ENCODE results near the gene NUDT14.

NUDT14 gene

DNA sequence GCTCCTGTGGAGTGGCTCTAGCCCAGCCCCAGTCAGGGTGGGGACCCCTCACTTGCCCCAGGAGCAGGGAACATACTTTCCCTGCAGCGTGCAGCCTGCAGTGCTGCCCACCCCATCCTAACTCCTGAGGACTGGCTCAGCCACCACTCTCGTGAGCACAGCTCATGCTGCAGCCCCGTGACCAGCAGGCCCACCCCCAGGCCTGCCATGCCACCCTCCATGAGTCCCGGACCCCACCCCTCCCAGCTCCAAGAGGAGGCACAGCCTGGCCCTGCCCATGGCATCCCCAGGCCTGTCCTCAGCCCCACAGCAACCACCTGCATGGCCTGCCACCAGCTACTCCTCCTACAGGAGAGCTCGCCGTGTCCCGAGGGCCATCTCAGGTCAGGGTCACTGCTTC, 8.6 kb downstream of the NUDT14 start:
- DNase-seq, result no peak

DNA sequence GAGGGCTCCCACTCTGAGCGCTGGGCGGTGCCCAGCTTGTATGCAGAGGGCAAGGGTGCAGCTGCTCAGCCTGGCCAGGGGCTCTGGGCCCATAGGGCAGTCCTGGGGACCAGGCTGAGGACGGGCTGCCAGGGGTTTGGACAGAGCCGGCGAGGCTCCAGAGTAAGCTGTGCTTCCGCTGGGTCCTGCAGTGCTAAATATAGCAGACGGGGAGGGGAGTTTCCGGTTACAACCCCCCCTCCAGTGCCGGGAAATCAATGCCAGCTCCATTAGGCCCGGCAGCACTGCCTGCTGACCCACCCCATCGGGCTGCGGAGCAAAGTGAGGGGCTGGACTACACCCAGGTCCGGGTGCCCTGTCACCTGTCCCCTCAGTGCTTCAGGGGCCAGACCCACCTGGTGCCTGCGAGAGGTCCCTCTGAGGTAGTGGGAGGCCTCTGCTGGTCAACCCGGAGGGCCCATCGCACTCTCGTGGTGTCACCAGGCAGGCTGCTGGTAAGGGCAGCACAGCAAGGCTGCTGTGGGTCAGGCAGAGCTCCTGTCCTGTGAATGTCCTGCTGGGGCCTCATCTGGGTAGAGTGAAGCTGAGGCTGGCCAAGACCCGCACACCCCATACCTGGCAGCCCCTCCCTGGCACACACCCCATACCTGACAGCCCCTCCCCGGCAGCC, 10.0 kb downstream of the NUDT14 start:
- DNase-seq, result no peak

DNA sequence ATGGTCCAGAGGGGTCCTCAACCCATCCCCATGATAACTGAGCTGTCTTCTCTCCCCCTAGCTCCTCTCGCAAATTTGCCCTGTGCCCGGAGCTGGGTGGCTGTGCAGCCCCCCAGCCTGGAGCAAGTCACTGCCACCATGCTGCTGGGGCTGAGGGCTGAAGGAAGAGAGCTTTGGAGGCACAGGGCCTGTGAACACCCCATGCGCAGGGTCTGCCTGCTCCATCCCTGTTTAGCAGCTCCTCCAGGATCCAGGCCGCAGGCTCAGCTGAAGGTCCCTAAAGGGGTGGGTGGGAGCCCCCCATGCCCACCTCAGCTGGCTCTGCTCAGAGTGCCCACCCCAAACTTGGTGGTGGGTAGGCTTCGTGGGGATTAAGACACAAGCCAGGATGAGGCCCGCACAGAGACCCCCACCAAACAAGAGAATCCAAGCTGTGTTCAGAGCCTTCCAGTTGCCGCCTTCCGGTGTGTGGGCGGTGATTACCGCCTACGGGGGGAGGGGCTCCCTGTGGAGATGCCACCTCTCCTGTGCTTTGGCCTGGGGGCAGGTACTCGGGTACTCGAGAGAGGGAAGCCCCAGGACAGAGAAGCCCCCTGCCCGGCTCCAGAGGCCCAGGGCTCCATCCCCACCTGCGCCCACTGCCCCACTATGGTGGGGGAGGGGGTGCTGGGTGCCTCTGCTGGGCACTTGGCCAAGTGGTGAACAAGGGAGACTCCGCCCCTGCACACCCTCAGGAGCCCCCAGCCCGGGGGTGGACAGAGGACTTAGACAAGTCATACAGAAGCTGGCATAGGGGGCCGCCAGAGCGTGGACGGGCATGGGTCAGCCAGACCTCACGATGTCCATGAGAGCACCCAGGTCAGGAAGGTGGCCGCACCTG, 11.1 kb downstream of the NUDT14 start:
- DNase-seq, result no peak

DNA sequence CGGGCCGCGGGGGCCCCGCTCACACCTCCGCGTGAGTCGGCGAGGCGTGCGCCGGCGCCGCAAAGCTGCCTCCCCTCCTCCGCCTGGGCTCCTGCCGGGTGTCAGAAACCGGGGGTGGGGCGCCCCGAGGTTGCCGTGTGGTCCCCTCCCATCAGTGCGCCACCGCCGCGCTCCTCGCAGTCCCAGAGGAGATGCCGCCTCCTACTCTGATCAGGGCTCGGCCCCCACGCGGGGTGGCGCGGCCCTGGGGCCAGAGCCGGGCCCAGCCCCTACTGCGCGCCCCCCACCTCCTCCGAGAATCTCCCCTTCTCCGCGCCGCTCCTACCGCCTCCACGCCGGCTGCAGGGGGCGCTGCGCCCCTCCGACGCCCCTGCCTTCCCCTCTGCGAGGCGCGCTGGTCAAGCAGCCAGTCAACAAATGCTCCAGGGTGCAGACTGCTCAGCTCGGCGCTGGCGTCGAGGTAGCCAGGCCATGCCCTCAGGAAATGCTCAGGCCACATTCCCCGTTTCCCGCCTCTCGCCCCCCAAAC, 12.1 kb downstream of the NUDT14 start:
- DNase-seq, result peak in 1 of 4 experiments; percentile 36

DNA sequence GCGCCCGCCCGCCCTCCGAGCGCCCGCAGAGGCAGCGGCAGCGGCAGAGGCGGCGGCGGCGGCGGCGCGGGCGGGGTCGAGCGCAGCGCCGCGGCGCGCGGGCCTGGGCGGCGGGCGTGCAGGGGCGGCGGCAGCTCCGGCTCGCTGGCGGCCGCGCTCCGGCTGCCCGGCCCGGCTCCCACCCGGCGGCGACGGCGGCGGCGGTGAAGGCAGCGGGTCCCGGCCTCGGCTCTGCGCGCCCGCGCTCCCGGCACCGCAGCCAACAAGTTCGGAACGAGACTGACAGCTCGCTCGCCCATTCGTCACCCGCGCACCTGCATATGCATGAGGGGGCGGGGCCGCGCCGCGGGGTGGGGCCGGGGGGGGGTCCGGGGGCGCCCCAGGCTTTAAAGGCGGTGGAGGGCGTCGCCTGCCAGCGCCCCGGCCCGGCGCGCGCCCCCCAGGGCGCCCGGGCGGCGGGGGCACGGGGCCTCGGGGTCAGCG, 12.6 kb downstream of the NUDT14 start, which contains the start of gene JAG2:
TSS of gene JAG2 (minus strand) at position 281 of the 483 bp plus-strand sequence. CDS start 356 bp downstream, outside the sequence.
- peak in 2 of 4 experiments; percentile 20 to 51 for DNase-seq

DNA sequence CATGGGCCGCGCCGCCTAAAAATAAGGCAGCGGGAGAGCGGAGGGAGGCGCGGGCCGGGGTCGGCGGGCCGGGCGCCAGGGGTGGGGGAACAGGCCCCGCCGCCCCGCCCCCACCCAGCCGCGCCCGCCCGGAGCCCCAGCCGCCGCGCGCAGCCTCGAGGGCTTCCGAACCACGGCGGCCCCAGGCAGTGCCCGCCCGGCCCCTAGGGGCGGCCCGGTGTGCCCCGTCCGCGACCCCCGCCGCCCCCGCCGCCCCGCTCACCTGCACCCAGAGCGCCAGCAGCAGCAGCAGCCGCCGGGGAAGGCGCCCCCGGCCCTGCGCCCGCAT, 13.1 kb downstream of the NUDT14 start:
- no peak for DNase-seq

DNA sequence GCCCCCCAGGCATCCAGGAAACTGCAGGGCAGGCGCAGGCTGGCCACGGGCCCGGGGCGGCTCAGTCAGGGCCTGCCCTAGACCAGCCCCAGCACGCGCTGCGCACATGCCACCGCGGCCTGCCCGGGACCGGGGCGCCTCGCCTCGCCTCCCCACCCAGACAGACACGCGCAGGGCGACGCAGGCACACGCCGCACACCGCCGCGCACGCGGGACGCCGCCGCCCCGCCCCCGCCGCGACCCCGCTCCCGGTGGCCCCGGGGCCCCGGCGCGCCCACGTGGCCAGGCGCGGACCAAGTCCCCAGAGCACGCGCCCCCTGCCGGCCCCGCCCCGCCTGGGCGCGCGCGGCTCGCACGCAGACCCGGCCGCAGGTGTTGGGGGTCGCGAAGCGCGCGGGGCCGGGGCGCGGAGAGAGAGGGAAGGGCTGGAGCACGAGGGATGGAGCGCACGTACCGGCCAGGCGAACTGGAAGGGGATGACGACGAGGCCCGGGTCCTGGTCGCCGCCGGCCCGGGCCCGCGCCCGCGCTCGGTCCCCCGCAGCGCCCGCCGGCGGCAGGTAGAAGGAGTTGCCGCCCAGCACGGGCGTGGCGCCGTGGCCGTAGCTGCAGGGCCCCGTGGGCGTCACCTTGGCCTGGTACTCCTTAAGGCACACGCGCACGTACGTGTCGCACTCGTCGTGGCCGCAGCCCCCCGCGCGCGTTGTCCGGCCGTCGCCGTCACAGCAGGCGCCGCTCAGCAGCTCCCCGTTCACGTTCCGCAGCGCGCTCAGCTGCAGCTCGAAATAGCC, 13.6 kb downstream of the NUDT14 start:
- DNase-seq, result no peak

DNA sequence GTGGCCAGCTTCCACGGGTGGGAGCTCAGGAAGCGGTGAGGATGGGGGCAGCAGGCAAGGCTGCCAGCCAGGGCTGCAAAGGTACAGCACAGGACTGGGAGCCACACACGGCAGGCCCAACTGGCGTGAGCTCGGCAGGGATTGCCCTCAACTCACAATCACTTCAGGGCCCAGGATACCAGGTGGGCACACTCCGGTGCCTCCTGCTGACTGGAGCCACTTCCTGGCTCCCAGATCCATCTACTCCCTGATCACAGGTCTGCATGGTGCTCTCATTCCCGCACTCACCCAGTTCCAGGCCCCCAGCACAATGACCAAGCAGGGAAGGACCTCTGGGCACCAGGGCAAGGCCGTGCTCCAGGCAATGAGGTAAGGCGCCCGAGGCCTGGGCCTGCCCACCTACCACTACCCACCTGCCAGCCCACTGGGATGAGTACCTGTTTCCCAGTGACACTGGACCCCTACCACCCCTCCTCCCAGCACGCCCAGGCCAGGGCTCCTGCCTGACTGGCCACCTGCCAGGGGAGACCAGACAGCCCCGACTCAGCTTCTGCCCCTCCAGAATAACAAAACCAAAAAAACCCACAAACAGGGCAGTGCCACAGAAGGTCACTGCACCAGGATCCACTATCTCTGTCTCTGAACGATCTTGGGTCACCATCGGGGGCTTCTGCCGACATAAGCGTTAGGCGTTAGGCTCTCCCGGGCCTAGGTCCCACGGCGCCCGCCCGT, 14.4 kb downstream of the NUDT14 start:
- DNase-seq, result no peak

DNA sequence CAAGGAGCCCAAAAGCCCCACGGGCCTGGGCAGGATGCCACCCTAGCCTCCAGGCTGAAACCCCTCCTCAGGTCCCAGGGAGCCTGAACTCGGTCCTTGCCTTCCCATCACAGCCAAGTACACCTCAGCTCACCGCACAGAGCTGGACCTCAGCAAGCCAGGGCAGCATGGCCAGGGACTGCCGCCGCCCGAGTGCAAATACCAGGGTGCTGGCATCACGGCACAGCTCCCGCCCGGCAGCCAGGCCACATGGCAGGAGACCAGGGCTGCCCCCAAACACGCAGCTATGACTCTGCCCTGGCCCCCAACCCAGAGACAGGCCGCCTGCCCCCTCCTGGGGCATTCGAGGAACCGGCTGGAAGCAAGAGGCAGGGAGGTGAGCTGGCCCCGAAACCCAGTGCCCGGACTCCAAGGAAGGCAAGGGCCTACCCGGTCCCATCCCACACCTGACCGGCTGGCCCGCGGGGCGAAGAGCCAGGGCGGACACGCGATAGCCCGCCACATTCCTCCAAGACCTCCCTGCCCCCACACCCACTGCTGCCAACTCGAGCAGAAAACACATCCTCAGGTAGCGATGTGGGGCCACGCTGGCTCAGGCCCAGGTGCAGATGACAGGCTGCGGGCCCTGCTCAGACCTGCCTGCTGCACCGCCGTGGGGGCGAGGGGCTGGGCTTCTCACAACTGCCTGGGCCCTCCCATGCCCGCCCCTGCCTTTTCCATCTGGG, 15.2 kb downstream of the NUDT14 start:
- DNase-seq, result no peak

DNA sequence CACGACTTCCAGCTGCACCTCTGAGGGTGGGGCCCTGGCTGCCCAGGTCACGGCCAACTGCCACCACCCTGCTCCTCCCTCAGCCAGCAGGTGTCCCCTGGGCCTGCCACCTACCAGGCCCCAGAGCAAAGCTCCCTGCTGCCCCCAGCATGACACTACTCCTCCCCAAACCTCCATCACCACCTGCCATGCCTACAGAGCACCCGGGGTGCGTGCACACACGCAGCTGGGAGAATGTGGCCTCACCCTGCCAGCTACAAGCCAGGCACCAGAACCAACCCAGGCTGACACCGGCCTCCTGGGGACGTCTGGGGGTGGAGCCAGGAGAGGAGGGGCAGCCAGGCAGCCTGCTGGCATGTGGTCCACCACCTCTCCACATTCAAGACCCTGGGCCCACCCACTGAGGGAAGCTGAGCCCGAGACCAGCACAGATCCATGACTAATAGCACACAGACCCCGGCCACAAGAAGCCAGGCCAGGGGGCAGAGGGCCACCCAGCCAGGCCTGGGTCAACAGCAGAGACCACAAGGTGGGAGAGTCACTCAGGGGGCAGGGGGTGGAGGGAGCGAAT, 15.9 kb downstream of the NUDT14 start:
- DNase-seq, result no peak

DNA sequence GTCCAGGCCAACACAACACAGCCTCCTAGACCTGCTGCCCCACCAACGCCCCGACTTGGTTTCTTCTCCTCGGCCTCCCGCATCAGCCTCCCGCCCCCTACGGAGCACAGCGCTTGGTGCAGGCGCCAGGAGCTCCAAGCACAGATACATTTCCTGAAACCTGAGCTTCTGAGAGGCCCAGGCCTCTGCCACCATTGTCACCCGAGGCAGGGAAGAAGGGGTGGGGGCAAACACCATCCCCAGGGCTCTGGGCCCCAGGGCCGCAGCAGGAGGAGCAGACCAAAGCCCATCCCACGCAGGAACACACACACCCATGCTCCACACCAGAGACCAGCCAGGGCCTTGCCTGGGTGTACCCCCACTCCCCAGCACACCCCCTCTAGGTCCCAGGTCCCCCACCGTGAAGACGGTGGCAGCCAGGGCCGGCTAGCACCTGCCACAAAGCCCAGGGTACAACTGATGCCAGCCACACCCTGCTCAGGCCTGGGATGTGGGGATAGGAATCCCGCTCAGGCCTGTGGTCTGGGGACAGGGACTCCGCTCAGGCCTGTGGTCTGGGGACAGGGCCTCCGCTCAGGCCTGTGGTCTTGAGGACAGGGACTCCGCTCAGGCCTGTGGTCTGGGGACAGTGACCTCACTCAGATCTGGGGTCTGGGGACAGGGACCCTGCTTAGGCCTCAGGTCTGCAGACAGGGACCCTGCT, 17.9 kb downstream of the NUDT14 start:
- no peak for DNase-seq

DNA sequence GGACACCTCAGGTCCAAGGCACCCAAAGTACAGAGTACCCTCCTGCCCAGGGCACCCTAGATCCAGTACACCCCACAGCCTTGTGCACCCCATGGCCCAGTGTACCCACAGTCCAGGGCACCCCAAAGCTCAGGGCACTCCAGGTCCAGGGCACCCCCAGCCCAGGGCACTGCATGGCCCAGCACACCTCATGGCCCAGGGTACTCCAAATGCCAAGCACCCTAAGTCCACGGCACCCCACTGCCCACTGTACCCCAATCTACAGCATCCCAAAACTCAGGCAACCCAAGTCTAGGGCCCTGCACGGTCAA, 18.5 kb downstream of the NUDT14 start:
- no peak for DNase-seq

DNA sequence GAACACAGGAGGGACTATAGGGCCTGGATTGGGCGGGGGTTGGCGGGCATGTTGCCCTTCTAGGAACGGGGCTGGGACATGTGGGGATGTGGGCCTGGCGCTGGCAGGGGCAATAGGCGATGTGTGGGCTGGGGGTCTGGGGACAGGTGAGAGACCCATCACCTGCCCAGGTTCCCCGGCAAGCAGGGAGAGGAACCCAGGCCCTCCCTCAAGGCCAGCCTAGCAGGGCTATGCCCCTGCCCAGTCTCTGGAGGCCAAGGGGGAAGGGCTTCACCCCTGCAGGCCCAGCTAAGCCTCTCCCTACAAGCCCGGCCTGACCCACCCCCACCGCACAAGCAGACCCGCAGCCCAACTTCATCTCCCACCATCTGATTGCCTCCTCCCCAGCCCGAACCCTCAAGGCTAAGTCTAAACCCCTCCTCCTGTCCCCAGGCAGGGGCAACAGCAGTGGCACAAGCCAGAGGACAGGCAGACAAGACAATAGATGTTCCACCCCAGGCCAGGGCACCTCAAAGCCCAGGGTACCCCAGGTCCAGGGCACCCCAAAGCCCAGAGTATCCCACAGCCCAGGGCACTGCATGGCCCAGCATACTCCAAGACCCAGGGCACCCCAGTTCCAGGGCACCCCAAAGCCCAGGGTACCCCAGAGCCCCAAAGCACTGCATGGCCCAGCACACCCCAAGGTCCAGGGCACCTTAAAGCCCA, 19.0 kb downstream of the NUDT14 start:
- DNase-seq, result no peak

DNA sequence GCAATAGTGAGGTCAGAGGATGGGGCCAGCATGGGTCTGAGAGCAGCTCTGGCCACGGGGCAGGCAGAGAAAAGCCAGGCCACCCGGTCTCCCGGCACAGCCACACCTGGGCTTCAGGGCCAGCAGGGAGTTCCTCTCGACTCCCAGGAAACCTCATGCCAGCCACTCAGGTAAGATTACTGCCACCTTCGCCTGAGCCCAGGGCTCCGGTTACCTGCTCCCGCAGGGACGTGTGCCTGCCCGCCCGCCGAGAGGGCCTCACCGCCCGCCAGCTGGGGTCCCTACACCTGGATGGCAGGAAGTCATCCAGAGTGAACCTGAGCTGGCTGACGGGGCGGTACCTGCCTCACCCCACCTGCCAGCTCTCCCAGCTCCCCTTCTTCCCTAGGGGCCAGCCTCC, 19.8 kb downstream of the NUDT14 start:
- DNase-seq, result no peak

DNA sequence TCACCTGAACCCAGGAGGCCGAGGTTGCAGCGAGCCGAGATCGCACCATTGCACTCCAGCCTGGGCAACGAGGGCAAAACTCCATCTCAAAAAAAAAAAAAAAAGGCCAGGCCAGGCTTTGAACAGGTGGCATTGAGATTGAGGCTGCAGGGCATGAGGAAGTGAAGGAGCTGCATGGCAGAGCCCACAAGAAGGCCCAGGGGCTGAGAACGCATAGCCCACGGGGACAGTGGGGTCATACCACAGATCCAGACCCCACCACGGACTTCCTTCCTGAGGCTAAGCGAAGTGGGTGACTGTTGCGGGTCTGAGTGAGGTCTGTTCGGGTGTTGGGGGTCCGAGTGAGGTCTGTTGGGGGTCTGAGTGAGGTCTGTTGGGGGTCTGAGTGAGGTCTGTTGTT, 20.3 kb downstream of the NUDT14 start:
- no peak for DNase-seq

DNA sequence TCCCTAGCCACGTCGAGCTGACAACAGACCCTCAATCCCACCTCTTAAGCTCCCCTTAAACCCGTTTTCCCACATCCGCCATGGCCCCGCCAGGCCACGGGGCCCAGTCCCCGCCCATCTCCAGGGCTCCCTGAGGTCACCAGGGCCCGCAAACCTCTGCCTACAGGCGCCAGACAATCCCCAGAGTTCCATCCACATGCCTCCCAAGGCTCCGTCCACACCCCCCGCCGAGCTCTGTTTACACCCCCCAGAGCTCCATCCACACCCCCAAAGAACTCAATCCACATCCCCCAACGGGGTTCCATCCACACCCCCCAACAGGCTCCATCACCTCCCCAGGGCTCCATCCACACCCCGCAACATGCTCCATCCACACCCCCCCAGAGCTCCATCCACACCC, 21.8 kb downstream of the NUDT14 start:
- no peak for DNase-seq

DNA sequence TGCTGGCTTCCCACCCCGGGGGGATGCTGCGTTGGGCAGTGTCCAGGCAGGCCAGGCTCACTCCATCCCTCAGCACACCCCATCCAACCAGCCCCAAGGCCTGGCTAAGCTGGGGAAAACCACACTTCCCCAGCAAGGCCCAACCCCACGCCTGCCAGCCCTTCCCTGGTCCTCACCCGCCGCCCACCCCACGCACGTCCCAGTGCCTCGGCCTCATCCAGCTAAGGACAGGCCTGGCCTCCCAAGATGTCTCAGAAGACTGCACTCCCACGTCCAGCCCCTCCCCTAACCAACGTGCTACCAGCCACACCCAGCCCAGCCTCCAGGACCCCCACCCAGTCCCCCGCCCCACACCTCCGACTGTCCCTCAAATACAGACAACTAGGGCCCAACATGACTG, 22.3 kb downstream of the NUDT14 start:
- no peak for DNase-seq

DNA sequence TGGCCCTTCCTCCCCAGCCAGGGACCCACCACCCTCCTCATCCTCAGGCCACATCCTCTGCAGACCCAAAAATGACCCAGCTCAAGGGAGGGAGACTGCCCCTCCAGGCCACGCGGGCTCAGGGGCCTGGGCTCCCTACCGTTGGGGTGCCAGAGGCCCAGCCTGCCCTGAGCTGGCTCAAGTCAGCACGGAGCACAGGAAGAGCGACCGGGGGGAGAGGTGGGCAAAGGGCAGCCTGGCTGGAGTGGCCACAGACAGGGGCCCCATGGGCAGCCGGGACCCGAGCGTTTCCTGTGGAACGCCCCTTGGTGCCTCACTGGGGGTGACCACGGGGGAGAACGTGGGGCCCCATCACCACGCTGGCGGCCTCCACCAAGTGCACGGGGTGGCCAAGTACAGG, 23.2 kb downstream of the NUDT14 start:
- no peak for DNase-seq

DNA sequence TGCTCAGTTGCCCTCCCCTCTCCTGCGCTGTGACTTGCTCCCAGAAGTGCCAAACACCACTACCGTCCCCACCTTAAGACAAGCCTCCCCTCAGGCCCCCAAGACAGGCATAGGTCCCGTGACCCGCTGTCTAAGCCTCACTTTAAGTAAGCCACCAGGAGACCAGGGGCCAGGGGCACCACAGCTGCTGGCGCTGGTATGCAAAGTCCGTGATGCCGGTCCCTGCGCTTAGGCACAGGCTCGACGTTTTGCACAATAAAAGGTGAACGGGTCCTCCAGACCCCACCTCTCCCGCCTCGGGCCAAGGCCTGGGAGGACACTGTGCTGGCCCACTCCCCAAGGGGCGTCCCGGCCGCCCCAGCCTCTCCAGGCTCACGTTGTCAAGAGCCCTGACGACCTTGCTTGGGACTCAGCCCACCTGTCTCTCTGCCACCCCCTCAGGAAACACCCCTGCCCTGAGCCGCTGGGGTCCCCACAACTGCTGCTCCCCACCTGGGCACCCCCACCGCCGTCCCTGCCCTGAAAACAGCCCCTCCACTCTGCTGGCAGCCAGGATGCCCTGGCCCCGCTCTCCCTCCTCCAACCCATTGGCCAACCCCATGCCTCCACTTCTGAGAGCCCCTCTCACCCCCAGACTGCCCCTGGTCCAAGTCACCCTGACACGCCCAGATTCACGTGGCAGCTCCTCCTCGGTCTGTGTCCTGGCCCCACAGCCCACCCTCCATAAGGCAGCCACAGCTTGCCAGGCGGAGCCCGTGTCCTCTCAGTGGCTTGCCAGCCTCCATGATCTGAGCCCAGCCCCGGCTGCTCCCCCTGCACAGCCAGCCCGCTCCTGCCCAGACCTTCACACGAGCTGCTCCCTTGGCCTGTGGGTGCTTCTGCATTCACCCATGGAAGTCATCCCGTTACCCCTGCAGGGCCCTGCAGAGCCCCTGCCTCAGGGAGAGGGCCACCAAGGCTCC, 24.4 kb downstream of the NUDT14 start:
- DNase-seq, result no peak

Data from activated naive CD4-positive, alpha-beta T cell (primary cell).